Right cardiac atrium (tissue), 5 donors: ENCODE results near the gene MYO10. TPM values are rescaled to one million over a fixed set of nuclear protein-coding genes. Genes with fewer than 3 reads are reported as not detected.
"Not testable (repeated sequence)": the region's sequence is repeated elsewhere in the genome, so short reads cannot be mapped to it uniquely, and the experiment has no call there.

Experiments used
- ATAC-seq, 2 donors: fragments of 200-7000 bp; cut with Tn5 transposase; one replicate each; pipeline versions ENCODE4 v1.8.0 to v1.9.1; 2020; ENCODE audit warnings: moderate library complexity in 2 of 2, mild to moderate bottlenecking in 1 of 2
- DNase-seq, 3 donors: peaks; one replicate each; pipeline ENCODE4 v3.0.0-alpha.2; 2020
- H3K27ac ChIP-seq: one replicate; pipeline ENCODE4 v1.5.1; 2013; ENCODE audit warnings: mild to moderate bottlenecking, low read length, control low read depth, moderate library complexity
- H3K27me3 ChIP-seq: one replicate; pipeline ENCODE4 v1.6.1; 2013; ENCODE audit not compliant: control insufficient read depth, insufficient read depth
- H3K4me1 ChIP-seq: one replicate; pipeline ENCODE4 v1.6.1; 2013; ENCODE audit warnings: low read length; ENCODE audit not compliant: control insufficient read depth, insufficient read depth
- H3K4me3 ChIP-seq: one replicate; pipeline ENCODE4 v1.5.1; 2013; ENCODE audit warnings: low read length, control low read depth
- H3K9me3 ChIP-seq: one replicate; pipeline ENCODE4 v1.6.1; 2013; ENCODE audit warnings: low read length; ENCODE audit not compliant: control insufficient read depth
- WGBS: extraction: QIAGEN DNeasy Blood & Tissue Kit; methylation state at CpG from one replicate; pipeline ENCODE4 v1.1.7; 2013; 5-methylcytosine and 5-hydroxymethylcytosine counted together
- intact Hi-C, 4 donors: fragments of 100-400 bp; cut with DNase I; formaldehyde crosslinking; loops; one replicate each; pipeline versions ENCODE4 v1.11.0 to v1.14.0; 2022 to 2023
- polyA plus RNA-seq: library from polyadenylated mRNA; stranded (reverse); fragments of 200-250 nt; gene quantifications from one replicate; pipeline ENCODE4 v1.2.3, GENCODE V29; 2013
- total RNA-seq, 4 donors: library from RNA; stranded (reverse); fragmentation: NEBNext Ultra II Directional; extraction: Animal tissue kit (Norgen Biotek cat#: 25700); gene quantifications; one replicate each; pipeline ENCODE4 v1.2.1, GENCODE V29; 2021
- donor health status: healthy with polysubstance abuse.
- donor health status: DM: no; HTN: yes; CAD: no.
- donor health status: DM: no; HTN: no; CAD: no.
- donor health status: DM: no; HTN: yes; CAD: no; lungs with severe emphysema.
- donor health status: DM: yes; HTN: yes; CAD: no.

MYO10 gene
- total and polyA plus RNA-seq, 5 donors: 2.1 to 4.3 (median 3.1) TPM

DNA sequence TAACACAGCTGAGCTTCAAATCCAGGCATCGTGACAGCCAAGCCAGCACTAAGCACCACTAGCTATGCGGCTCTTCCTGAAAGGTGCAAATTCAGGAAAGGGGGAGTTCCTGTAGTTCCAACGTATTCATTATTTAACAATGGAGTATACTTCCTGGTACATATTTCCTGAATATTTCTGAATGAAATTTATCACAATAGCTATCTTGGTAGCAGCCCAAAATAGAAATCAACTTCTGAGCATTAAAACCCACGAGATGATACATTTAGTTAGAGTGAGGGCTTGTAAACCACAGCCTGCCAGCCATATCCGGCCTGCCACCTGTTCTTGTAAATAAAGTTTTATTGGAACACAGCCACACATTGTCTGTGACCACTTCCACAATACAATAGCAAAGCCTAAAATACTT is 209.5 kb downstream of the MYO10 start:
- H3K27ac ChIP-seq: no peak overlapping the region
- 63% methylated on average over 5 of the region's 5 CpGs for WGBS
- no peaks in the 10 kb centered on the region for H3K27me3 ChIP-seq
- peaks cover 4% of the 10 kb centered on the region for H3K4me1 ChIP-seq
- intact Hi-C loops: no loop called here
- H3K4me3 ChIP-seq: no peak overlapping the region
- DNase-seq: no peak
- ATAC-seq: peak in 1 of 2 donors; percentile 18
- peaks cover 3% of the 10 kb centered on the region for H3K9me3 ChIP-seq

DNA sequence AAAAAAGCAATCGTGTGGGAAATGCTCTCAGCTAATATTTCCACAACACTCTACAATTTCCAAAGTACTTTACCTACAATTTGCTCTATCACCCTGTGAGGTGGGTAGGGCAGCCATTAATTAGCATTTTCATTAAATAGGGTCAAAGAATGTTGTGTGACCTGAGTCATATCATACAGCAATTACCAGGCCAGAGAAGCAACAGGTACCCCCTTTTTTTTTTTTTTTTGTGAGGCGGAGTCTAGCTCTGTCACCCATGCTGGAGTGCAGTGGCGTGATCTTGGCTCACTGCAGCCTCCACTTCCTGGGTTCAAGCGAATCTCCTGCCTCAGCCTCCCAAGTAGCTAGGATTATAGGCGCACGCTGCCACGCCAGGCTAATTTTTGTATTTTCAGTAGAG is 210.5 kb downstream of the MYO10 start:
- Histone ChIP-seq H3K27me3 (no peaks in the 10 kb centered on the region), H3K27ac (no peak overlapping the region), H3K4me3 (no peak overlapping the region), H3K4me1 (peaks cover 4% of the 10 kb centered on the region), H3K9me3 (peaks cover 3% of the 10 kb centered on the region)
- intact Hi-C loops: no loop called here
- no peak for DNase-seq
- no peak for ATAC-seq
- WGBS: 97% methylated on average over 7 of the region's 7 CpGs

DNA sequence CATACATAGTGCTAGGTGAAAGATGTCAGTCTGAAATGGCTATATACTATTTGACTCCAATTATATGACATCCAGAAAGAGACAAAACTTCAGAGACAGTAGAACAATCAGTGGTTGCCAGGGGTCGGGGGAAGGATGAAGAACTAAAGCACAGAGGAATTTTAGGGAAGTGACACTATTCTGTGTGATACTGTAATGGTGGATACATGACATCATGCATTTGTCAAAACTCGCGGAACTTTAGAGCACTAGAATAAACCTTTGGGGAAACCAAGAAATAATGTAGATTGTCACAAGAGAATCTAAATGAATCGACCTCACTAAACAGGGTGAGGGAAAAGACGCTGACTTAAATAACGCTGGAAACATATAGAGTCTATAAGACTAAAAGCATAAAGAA is 212.3 kb downstream of the MYO10 start:
- 77% methylated on average over 6 of the region's 6 CpGs for WGBS
- Histone ChIP-seq H3K27me3 (no peaks in the 10 kb centered on the region), H3K9me3 (peaks cover 1% of the 10 kb centered on the region), H3K4me3 (no peak overlapping the region), H3K4me1 (peaks cover 4% of the 10 kb centered on the region), H3K27ac (no peak overlapping the region)
- no peak for ATAC-seq
- DNase-seq: no peak
- intact Hi-C loops: no loop called here

DNA sequence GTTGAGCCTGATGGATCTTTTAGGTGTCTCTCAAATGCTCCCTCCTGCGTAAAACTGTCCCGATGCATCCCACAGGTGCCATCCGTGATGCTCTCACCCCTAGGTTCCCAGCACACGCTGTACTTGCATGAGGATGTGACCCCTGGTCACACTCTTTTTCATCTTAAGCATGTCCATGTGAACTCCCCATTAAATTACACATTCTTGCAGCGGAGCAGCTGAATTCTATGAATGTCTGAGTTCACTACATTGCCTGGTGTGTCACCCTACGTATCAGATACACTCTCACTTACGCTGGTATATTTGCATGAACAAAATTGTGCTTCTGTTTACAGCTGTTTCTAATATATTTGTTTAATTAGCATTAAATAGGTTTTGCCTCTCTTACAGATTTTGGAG is 214.0 kb downstream of the MYO10 start:
- H3K27ac ChIP-seq: no peak overlapping the region
- no peak for ATAC-seq
- no peak overlapping the region for H3K4me3 ChIP-seq
- DNase-seq: no peak
- H3K4me1 ChIP-seq: no peaks in the 10 kb centered on the region
- WGBS: 88% methylated on average over 7 of the region's 7 CpGs
- H3K9me3 ChIP-seq: peaks cover 1% of the 10 kb centered on the region
- intact Hi-C loops: no loop called here
- no peaks in the 10 kb centered on the region for H3K27me3 ChIP-seq

DNA sequence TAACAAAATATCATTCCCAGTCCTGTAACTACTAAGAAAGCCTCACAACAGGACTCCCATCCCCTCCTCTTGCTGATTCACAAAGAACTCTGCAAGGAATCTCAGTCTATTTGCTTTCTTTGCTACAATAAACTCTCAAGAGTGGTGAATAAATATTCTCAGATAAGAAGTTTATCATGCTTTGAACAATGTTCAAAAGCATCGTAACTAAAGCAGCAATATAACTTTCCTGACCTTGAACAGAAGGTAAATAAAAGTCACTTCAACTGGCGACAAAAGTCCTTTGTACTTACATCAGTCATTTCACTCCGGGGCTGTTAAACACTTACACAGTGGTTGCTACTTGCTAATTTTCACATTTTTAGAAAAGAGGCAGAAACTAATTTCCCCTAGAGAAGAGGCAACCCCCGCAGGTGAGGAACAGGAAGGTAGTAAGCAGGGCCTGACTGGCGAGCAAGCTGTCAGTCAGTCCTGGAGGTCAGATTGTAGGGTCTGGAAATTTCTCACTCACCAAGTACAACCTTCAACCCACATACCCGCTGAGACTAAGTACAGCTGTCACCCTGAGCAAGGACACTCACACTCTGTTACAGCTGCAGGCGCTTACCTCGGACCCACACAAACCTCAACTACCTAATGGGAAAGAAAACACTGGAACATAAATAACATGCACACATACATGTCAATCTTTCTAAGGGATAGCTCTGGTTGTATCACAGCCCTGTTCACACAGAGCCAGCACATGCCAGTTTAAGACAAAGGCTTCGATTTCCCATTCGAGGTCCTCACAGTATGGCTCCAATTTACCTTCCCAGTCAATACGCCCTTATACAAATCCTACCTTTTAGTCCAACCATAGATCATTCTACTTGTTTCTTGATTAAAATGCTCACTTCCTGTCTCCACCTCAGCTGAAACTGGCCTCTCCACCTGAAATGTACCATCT is 214.7 kb downstream of the MYO10 start:
- Histone ChIP-seq H3K4me3 (no peak overlapping the region), H3K27ac (no peak overlapping the region), H3K4me1 (no peaks in the 10 kb centered on the region), H3K27me3 (no peaks in the 10 kb centered on the region), H3K9me3 (peaks cover 1% of the 10 kb centered on the region)
- DNase-seq (no peak), ATAC-seq (no peak)
- intact Hi-C loops: no loop called here
- 80% methylated on average over 11 of the region's 11 CpGs for WGBS

DNA sequence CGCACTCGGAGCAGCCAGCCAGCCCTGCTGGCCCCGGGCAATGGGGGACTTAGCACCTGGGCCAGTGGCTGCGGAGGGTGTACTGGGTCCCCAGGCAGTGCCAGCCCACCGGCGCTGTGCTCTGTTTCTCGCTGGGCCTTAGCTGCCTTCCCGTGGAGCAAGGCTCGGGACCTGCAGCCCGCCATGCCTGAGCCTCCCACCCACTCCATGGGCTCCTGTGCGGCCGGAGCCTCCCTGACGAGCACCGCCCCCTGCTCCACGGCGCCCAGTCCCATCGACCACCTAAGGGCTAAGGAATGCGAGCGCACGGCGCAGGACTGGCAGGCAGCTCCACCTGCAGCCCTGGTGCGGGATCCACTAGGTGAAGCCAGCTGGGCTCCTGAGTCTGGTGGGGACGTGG is 218.1 kb downstream of the MYO10 start:
- H3K9me3 ChIP-seq, ATAC-seq, H3K27ac ChIP-seq, H3K4me3 ChIP-seq, H3K27me3 ChIP-seq, intact Hi-C loops, H3K4me1 ChIP-seq: not testable (repeated sequence)
- DNase-seq: peak in 1 of 3 donors; percentile 43
- WGBS: 95% methylated on average over 20 of the region's 23 CpGs

DNA sequence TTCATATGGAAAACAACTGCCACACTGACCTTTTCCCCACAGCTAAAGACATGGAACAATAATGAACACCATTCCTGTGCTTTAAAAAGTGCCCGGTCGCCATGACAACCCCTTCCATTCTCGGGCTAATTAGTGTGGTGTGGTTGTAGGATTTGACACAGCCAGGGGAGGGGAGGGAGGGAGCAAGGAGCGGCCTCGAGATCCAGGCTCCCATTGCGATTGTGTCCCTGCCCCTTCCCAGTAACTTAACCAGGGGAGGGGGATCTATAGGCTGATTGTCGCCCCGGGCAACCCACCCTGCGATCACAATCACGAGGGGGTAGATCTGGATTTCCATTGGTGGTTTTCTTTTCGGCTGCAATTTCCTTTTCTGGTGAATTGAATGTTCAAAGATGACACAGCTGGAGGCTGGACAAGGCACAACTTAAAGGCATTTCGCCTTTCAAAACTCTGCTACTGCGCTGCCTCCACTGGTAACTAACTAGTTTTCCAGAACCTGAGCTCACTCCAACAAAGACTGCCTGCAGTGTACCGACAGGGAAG is 222.6 kb downstream of the MYO10 start:
- Histone ChIP-seq H3K4me1 (no peaks in the 10 kb centered on the region), H3K27ac (no peak overlapping the region), H3K9me3 (no peaks in the 10 kb centered on the region), H3K4me3 (peak overlapping the region; percentile 36), H3K27me3 (no peaks in the 10 kb centered on the region)
- DNase-seq: no peak
- peak; percentile 32 to 51 for ATAC-seq
- 36% methylated on average over 14 of the region's 14 CpGs for WGBS
- intact Hi-C loops: no loop called here

DNA sequence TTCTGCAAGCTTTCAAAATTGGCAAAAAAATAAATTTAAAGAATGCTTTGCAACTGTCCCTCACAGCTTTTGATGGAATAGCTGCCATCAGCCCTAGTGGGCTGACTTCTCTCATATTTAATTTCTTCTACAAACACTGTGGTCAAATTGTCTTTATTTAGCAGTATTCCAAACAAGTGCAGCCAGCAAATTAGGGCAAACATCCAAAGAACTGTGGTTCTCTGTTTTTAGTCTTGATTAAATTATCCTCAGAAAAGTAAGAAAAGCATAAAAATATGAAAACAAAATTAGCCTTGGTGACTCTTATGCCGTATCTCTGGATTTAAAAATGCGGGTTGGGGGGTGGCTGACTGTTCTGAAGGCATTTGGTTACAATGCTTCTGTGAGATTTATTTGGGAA is 223.5 kb downstream of the MYO10 start:
- DNase-seq: no peak
- intact Hi-C loops: no loop called here
- Histone ChIP-seq H3K4me1 (no peaks in the 10 kb centered on the region), H3K27ac (no peak overlapping the region), H3K9me3 (no peaks in the 10 kb centered on the region), H3K27me3 (no peaks in the 10 kb centered on the region), H3K4me3 (no peak overlapping the region)
- ATAC-seq: no peak
- 61% methylated on average over 2 of the region's 2 CpGs for WGBS

DNA sequence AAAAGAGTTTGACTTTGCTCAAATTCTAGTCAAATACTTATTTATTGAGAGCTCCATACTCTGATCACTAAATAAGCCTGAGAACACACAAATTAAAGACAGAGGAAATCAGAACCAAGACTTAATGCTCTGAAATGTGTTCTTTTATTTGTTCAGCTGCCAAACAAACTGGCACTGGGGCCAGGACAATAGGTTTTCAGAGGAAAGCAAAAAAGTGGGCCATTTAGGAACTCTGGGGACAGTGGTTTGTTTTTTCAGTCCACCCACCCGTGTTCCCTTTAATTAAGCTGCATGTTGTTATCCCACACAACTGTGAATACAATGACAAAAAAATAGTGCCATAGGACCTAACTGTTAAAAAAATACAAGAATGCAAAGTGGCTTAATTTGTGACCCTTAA is 223.9 kb downstream of the MYO10 start:
- H3K27ac ChIP-seq: no peak overlapping the region
- DNase-seq: no peak
- no peak for ATAC-seq
- H3K4me3 ChIP-seq: no peak overlapping the region
- H3K9me3 ChIP-seq: no peaks in the 10 kb centered on the region
- H3K27me3 ChIP-seq: no peaks in the 10 kb centered on the region
- 51% methylated on average over 1 of the region's 1 CpG for WGBS
- intact Hi-C loops: no loop called here
- H3K4me1 ChIP-seq: no peaks in the 10 kb centered on the region

DNA sequence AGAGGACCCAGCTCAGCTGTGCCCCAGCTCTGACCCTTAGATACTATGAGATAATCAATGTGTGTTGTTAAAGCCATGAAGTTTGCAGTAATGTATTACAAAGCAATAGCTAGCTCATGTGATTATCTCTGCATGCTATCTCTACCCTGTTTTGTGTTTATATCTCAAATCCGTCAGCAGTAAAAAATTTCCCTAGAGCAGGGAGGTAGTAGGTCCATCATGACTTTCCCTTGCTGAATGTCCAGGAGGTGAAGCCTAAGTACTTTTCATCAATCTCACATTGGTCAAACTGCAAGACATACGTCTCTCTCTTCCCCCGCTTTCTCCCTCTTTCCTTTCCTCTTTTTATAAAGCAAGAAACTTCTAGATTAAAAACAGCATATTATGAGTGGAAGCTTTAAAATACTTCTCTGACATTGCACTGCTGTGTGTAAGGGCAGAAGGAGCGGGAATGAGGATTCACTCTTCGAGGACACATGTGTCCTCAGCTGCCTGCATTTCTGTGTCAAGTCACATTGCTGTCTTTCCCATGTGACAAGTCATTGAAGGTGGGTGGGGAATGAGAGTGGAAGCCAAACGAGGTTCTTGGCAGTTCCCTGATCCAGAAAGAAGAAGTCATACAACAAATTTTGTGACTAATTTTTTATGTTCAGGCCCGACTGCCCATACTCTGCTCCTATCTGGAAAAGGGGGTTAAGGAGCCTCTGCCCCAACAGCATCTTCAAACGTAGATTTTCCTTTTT is 226.2 kb downstream of the MYO10 start:
- DNase-seq: no peak
- WGBS: 79% methylated on average over 8 of the region's 8 CpGs
- no peak for ATAC-seq
- Histone ChIP-seq H3K27ac (no peak overlapping the region), H3K9me3 (no peaks in the 10 kb centered on the region), H3K4me3 (no peak overlapping the region), H3K4me1 (no peaks in the 10 kb centered on the region), H3K27me3 (no peaks in the 10 kb centered on the region)
- intact Hi-C loops: no loop called here

DNA sequence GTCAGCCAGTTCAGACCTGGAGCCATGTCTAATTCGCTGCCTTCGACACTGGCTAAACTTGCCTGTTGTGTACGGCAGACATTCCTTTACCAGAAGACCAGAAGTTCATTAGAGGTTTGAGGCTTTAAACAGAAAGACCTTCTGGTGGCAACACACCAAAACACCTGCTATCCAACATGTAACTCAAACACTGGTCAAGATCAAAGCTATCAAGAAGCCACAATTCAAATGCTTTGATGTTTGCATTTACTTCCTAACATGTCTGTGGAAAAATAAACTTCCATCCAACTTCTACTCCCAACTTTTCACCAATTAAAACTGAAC is 228.3 kb downstream of the MYO10 start:
- H3K4me1 ChIP-seq: no peaks in the 10 kb centered on the region
- WGBS: 99% methylated on average over 3 of the region's 3 CpGs
- no peaks in the 10 kb centered on the region for H3K27me3 ChIP-seq
- DNase-seq: no peak
- intact Hi-C loops: no loop called here
- H3K27ac ChIP-seq: no peak overlapping the region
- H3K4me3 ChIP-seq: no peak overlapping the region
- no peaks in the 10 kb centered on the region for H3K9me3 ChIP-seq
- no peak for ATAC-seq
